Hepatocyte (in vitro differentiated cells): ENCODE data around the gene DTNBP1. TPM values are rescaled to one million over a fixed set of nuclear protein-coding genes. Genes with fewer than 3 reads are reported as not detected.

ENCODE experiments used
- DNase-seq: peaks from one replicate; pipeline ENCODE4 v3.0.0-alpha.2; 2016; ENCODE audit warnings: low spot score
- H2AFZ ChIP-seq: fragments of 200-600 bp; sonication (generic); 2 replicates; pipeline ENCODE4 v1.6.0; 2016; ENCODE audit warnings: antibody characterized with exemption, mild to moderate bottlenecking
- H3K27ac ChIP-seq: fragments of 200-600 bp; sonication (generic); 2 replicates; pipeline ENCODE4 v1.5.1; 2016; ENCODE audit warnings: mild to moderate bottlenecking
- H3K27me3 ChIP-seq: fragments of 200-600 bp; sonication (generic); 2 replicates; pipeline ENCODE4 v1.6.1; 2016
- H3K36me3 ChIP-seq: fragments of 200-600 bp; sonication (generic); replicated peaks from 2 replicates; pipeline ENCODE4 v1.5.1; 2016; ENCODE audit warnings: low read depth; ENCODE audit not compliant: insufficient read depth
- H3K4me1 ChIP-seq: fragments of 200-600 bp; sonication (generic); 2 replicates; pipeline ENCODE4 v1.5.1; 2016; ENCODE audit warnings: mild to moderate bottlenecking, moderate library complexity; ENCODE audit not compliant: insufficient read depth
- H3K4me2 ChIP-seq: fragments of 200-600 bp; sonication (generic); 2 replicates; pipeline ENCODE4 v1.6.0; 2016
- H3K4me3 ChIP-seq: fragments of 200-600 bp; sonication (generic); 2 replicates; pipeline ENCODE4 v1.5.1; 2016; ENCODE audit warnings: mild to moderate bottlenecking
- H3K79me2 ChIP-seq: fragments of 200-600 bp; sonication (generic); 2 replicates; pipeline ENCODE4 v1.6.0; 2017; ENCODE audit warnings: mild to moderate bottlenecking
- H3K9me2 ChIP-seq: fragments of 200-600 bp; sonication (generic); replicated peaks from 2 replicates; pipeline ENCODE4 v1.6.0; 2017; ENCODE audit warnings: mild to moderate bottlenecking; ENCODE audit not compliant: insufficient read depth
- H3K9me3 ChIP-seq: fragments of 200-600 bp; sonication (generic); 2 replicates; pipeline ENCODE4 v1.5.1; 2016; ENCODE audit warnings: low read depth, mild to moderate bottlenecking
- H4K20me1 ChIP-seq: fragments of 200-600 bp; sonication (generic); 2 replicates; pipeline ENCODE4 v1.6.0; 2016; ENCODE audit warnings: mild to moderate bottlenecking; ENCODE audit not compliant: insufficient read depth, poor library complexity, severe bottlenecking
- EZH2 ChIP-seq: fragments of 200-600 bp; sonication (generic); IDR thresholded peaks from 2 replicates; pipeline ENCODE4 v1.6.1; 2016; ENCODE audit warnings: antibody characterized with exemption, mild to moderate bottlenecking, borderline replicate concordance
- EZH2phosphoT487 ChIP-seq: fragments of 200-600 bp; sonication (generic); IDR thresholded peaks from one replicate; pipeline ENCODE4 v1.6.1; 2018; ENCODE audit warnings: antibody characterized with exemption, mild to moderate bottlenecking, low read depth, moderate library complexity; ENCODE audit not compliant: unreplicated experiment, severe bottlenecking
- WGBS: methylation state at CpG from one replicate; pipeline ENCODE4 v1.1.6; 2016; ENCODE audit warnings: low lambda C conversion rate; ENCODE audit errors: missing lambda C conversion rate; 5-methylcytosine and 5-hydroxymethylcytosine counted together
- polyA plus RNA-seq: library from polyadenylated mRNA; unstranded; fragments of >200 nt; fragmentation: Nextera tagmentation; extraction: Ambion mirVana; gene quantifications from 2 replicates; pipeline ENCODE4 v1.2.1, GENCODE V29; 2016
- total RNA-seq: library from RNA; depleted of rRNA; stranded (reverse); fragments of >200 nt; gene quantifications from 2 replicates; pipeline ENCODE4 v1.2.3, GENCODE V29; 2014
- TF ChIP-seq, protein P1 (sequence below): fragments of 200-600 bp; sonication (generic); IDR thresholded peaks from 2 replicates; pipeline ENCODE4 v1.5.1; 2016; ENCODE audit warnings: antibody characterized with exemption, mild to moderate bottlenecking; ENCODE audit not compliant: poor library complexity

The DTNBP1 gene
- total and polyA plus RNA-seq, 2 experiments from 2014 or later: 3.4 to 25.6 TPM

DNA sequence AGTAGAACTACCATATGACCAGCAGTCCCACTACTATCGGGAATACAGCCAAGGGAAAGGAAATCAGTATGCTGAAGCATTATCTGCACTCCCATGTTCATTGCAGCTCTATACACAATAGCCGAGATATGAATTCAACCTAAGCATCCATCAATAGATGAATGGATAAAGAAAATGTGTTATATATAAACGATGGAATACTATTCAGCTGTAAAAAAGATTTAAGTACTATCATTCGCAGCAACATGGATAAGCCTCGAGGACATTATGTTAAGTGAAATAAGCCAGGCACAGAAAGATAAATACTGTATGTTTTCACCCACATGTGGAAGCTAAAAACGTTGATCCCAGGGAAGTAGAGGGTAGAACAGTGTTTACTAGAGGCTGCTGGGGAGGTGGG lies 44.1 kb downstream of the DTNBP1 start:
- no peaks in the 10 kb centered on the region for H3K36me3 ChIP-seq
- no peaks in the 10 kb centered on the region for H3K9me3 ChIP-seq
- WGBS: 92% methylated on average over 6 of the region's 6 CpGs
- H4K20me1 ChIP-seq: no peaks in the 10 kb centered on the region
- no peaks in the 10 kb centered on the region for H3K27me3 ChIP-seq
- no peak overlapping the region for H3K27ac ChIP-seq
- H3K4me1 ChIP-seq: peaks cover 13% of the 10 kb centered on the region
- peaks cover 20% of the 10 kb centered on the region for H3K79me2 ChIP-seq
- no peak overlapping the region for H2AFZ ChIP-seq
- H3K9me2 ChIP-seq: no peaks in the 10 kb centered on the region
- H3K4me2 ChIP-seq: no peak overlapping the region
- no peak for DNase-seq
- H3K4me3 ChIP-seq: no peak overlapping the region
- TF ChIP-seq, protein P1, sequence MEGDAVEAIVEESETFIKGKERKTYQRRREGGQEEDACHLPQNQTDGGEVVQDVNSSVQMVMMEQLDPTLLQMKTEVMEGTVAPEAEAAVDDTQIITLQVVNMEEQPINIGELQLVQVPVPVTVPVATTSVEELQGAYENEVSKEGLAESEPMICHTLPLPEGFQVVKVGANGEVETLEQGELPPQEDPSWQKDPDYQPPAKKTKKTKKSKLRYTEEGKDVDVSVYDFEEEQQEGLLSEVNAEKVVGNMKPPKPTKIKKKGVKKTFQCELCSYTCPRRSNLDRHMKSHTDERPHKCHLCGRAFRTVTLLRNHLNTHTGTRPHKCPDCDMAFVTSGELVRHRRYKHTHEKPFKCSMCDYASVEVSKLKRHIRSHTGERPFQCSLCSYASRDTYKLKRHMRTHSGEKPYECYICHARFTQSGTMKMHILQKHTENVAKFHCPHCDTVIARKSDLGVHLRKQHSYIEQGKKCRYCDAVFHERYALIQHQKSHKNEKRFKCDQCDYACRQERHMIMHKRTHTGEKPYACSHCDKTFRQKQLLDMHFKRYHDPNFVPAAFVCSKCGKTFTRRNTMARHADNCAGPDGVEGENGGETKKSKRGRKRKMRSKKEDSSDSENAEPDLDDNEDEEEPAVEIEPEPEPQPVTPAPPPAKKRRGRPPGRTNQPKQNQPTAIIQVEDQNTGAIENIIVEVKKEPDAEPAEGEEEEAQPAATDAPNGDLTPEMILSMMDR: no peak
- no peak for TF ChIP-seq EZH2
- TF ChIP-seq EZH2phosphoT487: no peak

DNA sequence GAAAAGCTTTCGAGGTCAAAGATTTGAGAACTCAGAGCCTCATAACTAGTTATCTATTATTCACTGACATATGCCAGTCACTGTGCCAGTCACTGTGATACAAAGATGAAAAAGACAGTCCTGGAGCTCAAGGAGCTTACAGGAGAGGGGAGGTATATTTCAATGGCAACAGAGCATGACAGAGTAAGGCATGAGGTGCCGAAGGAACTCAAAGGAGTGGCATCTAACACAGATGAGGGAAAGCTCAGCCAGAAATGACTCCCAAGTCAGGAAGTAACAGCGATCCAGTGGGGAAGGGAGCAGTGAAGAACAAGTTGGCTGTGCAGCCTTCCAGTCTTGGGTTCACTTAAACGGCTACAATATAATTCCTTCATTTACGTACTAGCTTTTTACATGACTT lies 46.6 kb downstream of the DTNBP1 start:
- TF ChIP-seq, protein P1: no peak
- TF ChIP-seq EZH2phosphoT487 (no peak), EZH2 (no peak)

DNA sequence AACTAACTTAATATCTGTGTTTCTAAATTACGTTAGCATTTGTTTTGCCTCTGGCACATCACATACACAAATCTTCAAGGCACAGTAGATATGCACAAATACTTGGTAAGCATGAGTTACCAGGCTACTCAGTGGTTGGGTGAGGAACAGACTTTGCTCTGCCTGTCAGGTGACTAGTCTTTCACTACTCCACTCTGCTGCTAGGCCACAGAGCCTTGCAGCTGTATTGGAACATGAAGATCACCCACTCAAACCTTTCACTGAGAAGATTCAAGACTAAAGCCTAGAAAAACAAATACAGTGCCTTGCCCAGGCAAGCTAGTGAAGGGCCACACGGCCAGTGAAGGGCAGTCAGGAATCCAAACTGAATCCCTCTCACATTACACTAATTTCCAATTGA lies 47.0 kb downstream of the DTNBP1 start:
- Histone ChIP-seq H3K9me3 (no peaks in the 10 kb centered on the region), H4K20me1 (no peaks in the 10 kb centered on the region), H3K9me2 (no peaks in the 10 kb centered on the region), H3K4me2 (no peak overlapping the region), H3K79me2 (peaks cover 20% of the 10 kb centered on the region), H2AFZ (no peak overlapping the region), H3K4me1 (peaks cover 5% of the 10 kb centered on the region), H3K4me3 (no peak overlapping the region), H3K27ac (peak overlapping the region; percentile 42), H3K27me3 (no peaks in the 10 kb centered on the region), H3K36me3 (no peaks in the 10 kb centered on the region)
- 73% methylated on average over 2 of the region's 2 CpGs for WGBS
- peak; percentile 52 for DNase-seq
- no peak for TF ChIP-seq EZH2
- TF ChIP-seq EZH2phosphoT487: no peak
- TF ChIP-seq, protein P1: no peak

More for the DNA sequence above, 46.6 kb downstream of the DTNBP1 start:
- no peaks in the 10 kb centered on the region for H3K9me3 ChIP-seq
- H3K79me2 ChIP-seq: peaks cover 20% of the 10 kb centered on the region
- DNase-seq: no peak
- H3K9me2 ChIP-seq: no peaks in the 10 kb centered on the region
- no peak overlapping the region for H3K4me2 ChIP-seq
- WGBS: 73% methylated on average over 5 of the region's 5 CpGs
- no peaks in the 10 kb centered on the region for H3K27me3 ChIP-seq
- H3K4me1 ChIP-seq: peaks cover 9% of the 10 kb centered on the region
- peak overlapping the region; percentile 42 for H3K27ac ChIP-seq
- no peaks in the 10 kb centered on the region for H3K36me3 ChIP-seq
- no peak overlapping the region for H2AFZ ChIP-seq
- no peak overlapping the region for H3K4me3 ChIP-seq
- H4K20me1 ChIP-seq: no peaks in the 10 kb centered on the region

DNA sequence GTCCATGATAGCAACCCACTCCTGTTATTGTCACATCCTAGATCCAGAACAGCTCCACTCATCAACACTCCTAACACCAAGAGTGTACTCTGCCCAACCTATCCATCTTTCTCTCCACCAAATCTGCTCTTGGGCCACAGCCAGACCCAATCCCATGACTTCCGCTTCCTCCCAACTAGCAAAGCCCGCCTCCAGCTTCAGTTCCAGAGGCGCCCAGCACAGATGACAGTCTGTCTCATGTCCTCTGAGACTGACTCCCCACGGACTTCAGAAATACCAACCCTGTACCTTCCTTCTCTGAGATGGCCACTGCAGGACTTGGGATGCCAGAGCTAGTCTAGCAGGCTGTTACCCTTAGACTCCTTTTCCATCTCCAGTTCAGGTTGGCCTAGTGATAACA lies 48.6 kb downstream of the DTNBP1 start:
- no peak overlapping the region for H3K27ac ChIP-seq
- TF ChIP-seq EZH2: no peak
- TF ChIP-seq, protein P1: no peak
- TF ChIP-seq EZH2phosphoT487: no peak
- DNase-seq: no peak

More for the DNA sequence above, 48.6 kb downstream of the DTNBP1 start:
- Histone ChIP-seq H4K20me1 (no peaks in the 10 kb centered on the region), H3K79me2 (peaks cover 20% of the 10 kb centered on the region), H3K4me2 (no peak overlapping the region), H3K27me3 (no peaks in the 10 kb centered on the region), H3K9me3 (no peaks in the 10 kb centered on the region), H3K9me2 (no peaks in the 10 kb centered on the region), H2AFZ (no peak overlapping the region), H3K4me1 (peaks cover 3% of the 10 kb centered on the region), H3K36me3 (no peaks in the 10 kb centered on the region), H3K4me3 (no peak overlapping the region)
- WGBS: 97% methylated on average over 4 of the region's 4 CpGs
